ENCODE measurements around the gene IGF1R. TPM values are rescaled to one million over a fixed set of nuclear protein-coding genes. Genes with fewer than 3 reads are reported as not detected.

IGF1R gene
- total RNA-seq, 1 experiment from 2014 or later, result 71.3 TPM

DNA sequence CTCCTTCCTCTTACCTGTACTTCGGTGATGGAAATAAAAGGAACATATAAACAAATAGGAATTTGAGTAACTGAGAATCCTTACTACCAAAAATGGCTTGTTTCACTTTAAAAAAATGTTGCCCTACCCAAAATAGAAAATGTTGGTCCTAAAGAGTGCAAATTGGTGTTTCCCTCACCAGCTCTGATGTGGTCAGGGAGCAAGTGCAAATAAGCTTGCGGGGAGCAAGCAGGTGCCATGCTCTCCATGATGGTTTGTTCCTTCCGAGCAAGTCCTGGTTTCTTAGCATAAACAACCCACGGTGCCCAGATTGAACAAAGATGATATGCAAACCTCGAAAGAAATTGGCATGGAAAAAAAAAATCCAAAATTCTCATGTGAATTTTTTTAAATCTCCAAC is 290.5 kb downstream of the IGF1R start:
- 0 out of 2 replicates have a peak, but pooled peaks cover 3% of the 10 kb centered on the region for H3K36me3 ChIP-seq (ENCODE audit: low read depth)
- no peaks in the 10 kb centered on the region for H3K27me3 ChIP-seq (ENCODE audit: insufficient read depth, low read depth)
- no peaks in the 10 kb centered on the region for H3K9me3 ChIP-seq (ENCODE audit: insufficient read depth, low read depth)
- no peaks in the 10 kb centered on the region for H3K4me1 ChIP-seq (replicated peaks; ENCODE audit: insufficient read depth)
- no peaks in the 10 kb centered on the region for H4K20me1 ChIP-seq (ENCODE audit: insufficient read depth)
- CTCF ChIA-PET, result no interaction called here
- no peak overlapping the region for H3K27ac ChIP-seq
- no peaks in the 10 kb centered on the region for H3F3A ChIP-seq (ENCODE audit: insufficient read depth, low read depth)
- H3K79me2 ChIP-seq (ENCODE audit: low read depth), result no peaks in the 10 kb centered on the region
- H2AFZ ChIP-seq, result no peak overlapping the region
- no peak overlapping the region for H3K4me2 ChIP-seq
- no peaks in the 10 kb centered on the region for H3K9me2 ChIP-seq (ENCODE audit: insufficient read depth)
- no TSS peak for BruUV-seq (replicated peaks)
- POLR2A ChIA-PET (ENCODE audit: unreplicated experiment), result no interaction called here
- TF ChIP-seq EZH2 (IDR thresholded peaks at IDR 0.05; ENCODE audit: low read depth), result no peak
- TF ChIP-seq, protein P1, sequence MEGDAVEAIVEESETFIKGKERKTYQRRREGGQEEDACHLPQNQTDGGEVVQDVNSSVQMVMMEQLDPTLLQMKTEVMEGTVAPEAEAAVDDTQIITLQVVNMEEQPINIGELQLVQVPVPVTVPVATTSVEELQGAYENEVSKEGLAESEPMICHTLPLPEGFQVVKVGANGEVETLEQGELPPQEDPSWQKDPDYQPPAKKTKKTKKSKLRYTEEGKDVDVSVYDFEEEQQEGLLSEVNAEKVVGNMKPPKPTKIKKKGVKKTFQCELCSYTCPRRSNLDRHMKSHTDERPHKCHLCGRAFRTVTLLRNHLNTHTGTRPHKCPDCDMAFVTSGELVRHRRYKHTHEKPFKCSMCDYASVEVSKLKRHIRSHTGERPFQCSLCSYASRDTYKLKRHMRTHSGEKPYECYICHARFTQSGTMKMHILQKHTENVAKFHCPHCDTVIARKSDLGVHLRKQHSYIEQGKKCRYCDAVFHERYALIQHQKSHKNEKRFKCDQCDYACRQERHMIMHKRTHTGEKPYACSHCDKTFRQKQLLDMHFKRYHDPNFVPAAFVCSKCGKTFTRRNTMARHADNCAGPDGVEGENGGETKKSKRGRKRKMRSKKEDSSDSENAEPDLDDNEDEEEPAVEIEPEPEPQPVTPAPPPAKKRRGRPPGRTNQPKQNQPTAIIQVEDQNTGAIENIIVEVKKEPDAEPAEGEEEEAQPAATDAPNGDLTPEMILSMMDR (conservative IDR thresholded peaks at IDR 0.05), result no peak
- intact Hi-C loops (cut with micrococcal nuclease; ENCODE audit: unreplicated experiment), result no loop called here
- no peak for DNase-seq
- no peak overlapping the region for H3K4me3 ChIP-seq

DNA sequence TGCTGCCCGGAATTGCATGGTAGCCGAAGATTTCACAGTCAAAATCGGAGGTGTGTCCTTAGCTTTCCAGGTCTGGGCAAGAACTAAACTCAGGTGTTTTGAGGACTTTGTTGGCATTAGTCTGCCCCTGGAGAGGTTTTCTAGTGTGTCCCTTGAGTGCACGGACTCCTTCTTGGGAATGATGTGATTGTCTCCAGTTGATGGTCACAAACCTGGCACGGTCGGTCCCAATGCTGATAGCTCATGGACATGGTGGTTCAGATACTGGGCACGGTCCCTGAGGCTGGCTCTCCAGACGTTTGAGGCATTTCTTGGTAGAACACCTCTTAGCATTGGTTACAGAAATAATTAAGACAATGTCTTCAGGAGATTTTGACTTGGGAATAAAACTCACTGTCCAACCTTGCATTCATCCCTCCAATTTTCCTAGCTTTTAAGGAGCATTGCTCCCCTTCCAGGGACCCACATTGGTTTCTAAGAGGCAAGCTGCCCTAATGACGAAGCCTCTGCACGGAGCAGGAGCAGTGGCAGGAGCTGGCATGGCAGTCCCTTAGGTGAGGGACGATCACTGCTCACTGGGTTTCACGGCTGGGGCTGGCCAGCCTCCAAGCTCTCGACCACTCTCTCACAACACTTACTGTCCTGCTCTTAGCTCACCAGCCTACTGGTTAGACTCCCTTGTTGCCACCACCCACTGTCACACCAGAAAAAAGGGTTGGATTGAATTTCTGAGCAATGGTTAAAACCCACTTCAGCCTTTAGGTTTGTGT is 291.2 kb downstream of the IGF1R start:
- Histone ChIP-seq H3K4me3 (no peak overlapping the region), H3K4me2 (no peak overlapping the region), H3K36me3 (ENCODE audit: low read depth) (0 out of 2 replicates have a peak, but pooled peaks cover 3% of the 10 kb centered on the region), H3K27me3 (ENCODE audit: insufficient read depth, low read depth) (no peaks in the 10 kb centered on the region), H3K79me2 (ENCODE audit: low read depth) (no peaks in the 10 kb centered on the region), H3K4me1 (replicated peaks; ENCODE audit: insufficient read depth) (no peaks in the 10 kb centered on the region), H3K9me2 (ENCODE audit: insufficient read depth) (no peaks in the 10 kb centered on the region), H3K27ac (no peak overlapping the region), H3F3A (ENCODE audit: insufficient read depth, low read depth) (no peaks in the 10 kb centered on the region), H2AFZ (no peak overlapping the region), H4K20me1 (ENCODE audit: insufficient read depth) (no peaks in the 10 kb centered on the region), H3K9me3 (ENCODE audit: insufficient read depth, low read depth) (no peaks in the 10 kb centered on the region)
- TF ChIP-seq, protein P1 (conservative IDR thresholded peaks at IDR 0.05), result no peak
- TF ChIP-seq EZH2 (IDR thresholded peaks at IDR 0.05; ENCODE audit: low read depth), result no peak
- intact Hi-C loops (cut with micrococcal nuclease; ENCODE audit: unreplicated experiment), result no loop called here
- ChIA-PET CTCF (no interaction called here), POLR2A (ENCODE audit: unreplicated experiment) (no interaction called here)
- DNase-seq, result no peak
- BruUV-seq (replicated peaks), result no TSS peak

DNA sequence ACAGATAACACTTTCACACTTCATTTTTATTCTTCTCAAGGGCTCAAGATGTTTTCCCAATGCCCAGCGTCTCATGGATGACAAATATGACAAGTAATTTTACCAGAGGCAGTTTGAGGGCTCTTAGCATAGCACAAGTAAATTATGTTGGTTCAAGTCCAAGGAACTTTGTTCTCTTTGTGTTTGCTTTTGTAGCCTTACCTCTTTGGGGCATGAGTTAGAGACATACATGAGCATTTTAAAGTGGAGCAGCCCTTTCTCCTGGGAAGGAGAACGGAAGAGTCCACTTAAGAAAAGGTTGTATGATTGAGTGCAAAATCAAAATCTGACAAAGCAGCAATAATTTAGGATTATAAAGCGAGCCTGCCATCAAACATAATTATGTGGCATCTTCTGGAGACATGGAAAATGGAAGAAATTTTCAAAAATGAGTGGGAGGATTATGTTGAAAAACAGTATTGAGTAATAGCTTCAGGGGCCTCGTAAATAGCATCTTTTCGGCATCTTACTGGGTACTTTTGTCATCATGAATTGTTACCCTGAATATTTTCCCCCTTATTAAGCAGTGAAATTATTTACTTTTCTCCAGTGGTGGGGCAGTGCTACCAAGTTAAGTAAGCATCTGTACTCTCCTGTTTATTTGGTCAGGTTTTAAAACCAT is 293.4 kb downstream of the IGF1R start:
- no peaks in the 10 kb centered on the region for H3K4me1 ChIP-seq (replicated peaks; ENCODE audit: insufficient read depth)
- TF ChIP-seq, protein P1 (conservative IDR thresholded peaks at IDR 0.05), result no peak
- no peak for TF ChIP-seq EZH2 (IDR thresholded peaks at IDR 0.05; ENCODE audit: low read depth)
- H3K9me2 ChIP-seq (ENCODE audit: insufficient read depth), result no peaks in the 10 kb centered on the region
- ChIA-PET CTCF (no interaction called here), POLR2A (ENCODE audit: unreplicated experiment) (no interaction called here)
- intact Hi-C loops (cut with micrococcal nuclease; ENCODE audit: unreplicated experiment), result no loop called here
- no peak overlapping the region for H2AFZ ChIP-seq
- H3K4me2 ChIP-seq, result no peak overlapping the region
- H3K4me3 ChIP-seq, result no peak overlapping the region
- no peaks in the 10 kb centered on the region for H3K9me3 ChIP-seq (ENCODE audit: insufficient read depth, low read depth)
- no peaks in the 10 kb centered on the region for H4K20me1 ChIP-seq (ENCODE audit: insufficient read depth)
- no peak overlapping the region for H3K27ac ChIP-seq
- H3K27me3 ChIP-seq (ENCODE audit: insufficient read depth, low read depth), result no peaks in the 10 kb centered on the region
- no peaks in the 10 kb centered on the region for H3F3A ChIP-seq (ENCODE audit: insufficient read depth, low read depth)
- peak in 1 of 2 experiments; percentile 30 for DNase-seq
- no peaks in the 10 kb centered on the region for H3K79me2 ChIP-seq (ENCODE audit: low read depth)
- 0 out of 2 replicates have a peak, but pooled peaks cover 3% of the 10 kb centered on the region for H3K36me3 ChIP-seq (ENCODE audit: low read depth)
- no TSS peak for BruUV-seq (replicated peaks)
